Astrocyte of the cerebellum (primary cell): ENCODE data around the gene IL1RN.

ENCODE experiments used
- DNase-seq: peaks from one replicate; pipeline ENCODE4 v3.0.0-alpha.2; 2011; ENCODE audit warnings: low read depth
- H3K4me3 ChIP-seq: 2 replicates; pipeline ENCODE4 v1.5.1; 2011; ENCODE audit warnings: mild to moderate bottlenecking, low read depth, low read length, moderate library complexity
- in situ Hi-C: cut with HindIII; loops from 2 replicates; pipeline ENCODE4 v1.10.0; 2017; ENCODE audit warnings: low sequenced_read_pairs
- TF ChIP-seq, protein P1 (sequence below): IDR thresholded peaks from 2 replicates; pipeline ENCODE4 v1.5.1; 2012; ENCODE audit warnings: low read length, low read depth, moderate library complexity, mild to moderate bottlenecking; ENCODE audit errors: missing control alignments

The IL1RN gene

DNA sequence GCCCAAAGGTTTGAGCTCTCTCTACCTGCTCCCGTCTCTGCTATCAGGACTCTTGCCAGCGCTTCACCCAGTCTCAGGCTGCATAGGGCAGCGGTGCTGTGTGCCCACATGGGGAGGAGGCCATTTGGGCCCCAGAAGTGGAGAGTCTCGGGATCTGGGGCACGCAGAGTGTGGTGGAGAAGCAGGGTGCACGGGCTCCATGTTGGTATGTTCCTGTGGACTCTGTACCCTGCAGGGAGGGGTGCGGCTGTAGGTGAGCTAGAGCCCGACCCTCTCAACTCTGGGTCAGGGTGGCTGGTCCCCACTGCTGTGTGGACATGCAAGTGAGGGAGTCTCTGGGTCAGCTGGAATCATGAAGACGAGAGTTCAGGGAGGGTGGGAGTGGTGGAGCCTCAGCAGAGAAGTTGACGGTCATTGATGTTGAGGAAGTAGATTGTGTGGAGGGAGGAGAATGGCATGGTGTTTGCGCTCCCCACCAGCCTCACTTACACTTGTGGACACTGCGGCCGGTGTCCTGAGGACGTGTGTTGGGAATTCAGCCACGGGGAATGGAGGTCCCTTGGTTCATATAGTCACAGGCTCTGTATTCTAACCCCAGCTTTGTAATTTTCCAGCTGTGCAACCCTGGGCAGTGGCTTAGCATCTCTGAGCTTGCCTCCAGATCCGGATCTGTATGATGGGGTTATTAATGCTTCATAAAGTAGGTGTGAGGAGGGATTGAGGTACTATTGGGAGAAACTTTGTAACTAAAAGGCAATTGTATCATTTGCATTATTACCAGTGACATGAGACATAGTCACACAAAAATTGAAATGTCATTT is 45.5 kb downstream of the IL1RN start:
- no peak overlapping the region for H3K4me3 ChIP-seq
- no peak for DNase-seq
- in situ Hi-C loops: no loop called here
- TF ChIP-seq, protein P1, sequence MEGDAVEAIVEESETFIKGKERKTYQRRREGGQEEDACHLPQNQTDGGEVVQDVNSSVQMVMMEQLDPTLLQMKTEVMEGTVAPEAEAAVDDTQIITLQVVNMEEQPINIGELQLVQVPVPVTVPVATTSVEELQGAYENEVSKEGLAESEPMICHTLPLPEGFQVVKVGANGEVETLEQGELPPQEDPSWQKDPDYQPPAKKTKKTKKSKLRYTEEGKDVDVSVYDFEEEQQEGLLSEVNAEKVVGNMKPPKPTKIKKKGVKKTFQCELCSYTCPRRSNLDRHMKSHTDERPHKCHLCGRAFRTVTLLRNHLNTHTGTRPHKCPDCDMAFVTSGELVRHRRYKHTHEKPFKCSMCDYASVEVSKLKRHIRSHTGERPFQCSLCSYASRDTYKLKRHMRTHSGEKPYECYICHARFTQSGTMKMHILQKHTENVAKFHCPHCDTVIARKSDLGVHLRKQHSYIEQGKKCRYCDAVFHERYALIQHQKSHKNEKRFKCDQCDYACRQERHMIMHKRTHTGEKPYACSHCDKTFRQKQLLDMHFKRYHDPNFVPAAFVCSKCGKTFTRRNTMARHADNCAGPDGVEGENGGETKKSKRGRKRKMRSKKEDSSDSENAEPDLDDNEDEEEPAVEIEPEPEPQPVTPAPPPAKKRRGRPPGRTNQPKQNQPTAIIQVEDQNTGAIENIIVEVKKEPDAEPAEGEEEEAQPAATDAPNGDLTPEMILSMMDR: no peak

GRCh38 chr2:113173542-113174375 is 46.4 kb downstream of the IL1RN start, which contains the start of gene PSD4:
Gene PSD4, plus strand, starts transcription at chr2:113173971. Its CDS starts 8,486 bp downstream, at chr2:113182457.
- TF ChIP-seq, protein P1: no peak
- no peak within 1 kb of the TSS for H3K4me3 ChIP-seq
- DNase-seq: no peak
- in situ Hi-C loops: no loop called here

DNA sequence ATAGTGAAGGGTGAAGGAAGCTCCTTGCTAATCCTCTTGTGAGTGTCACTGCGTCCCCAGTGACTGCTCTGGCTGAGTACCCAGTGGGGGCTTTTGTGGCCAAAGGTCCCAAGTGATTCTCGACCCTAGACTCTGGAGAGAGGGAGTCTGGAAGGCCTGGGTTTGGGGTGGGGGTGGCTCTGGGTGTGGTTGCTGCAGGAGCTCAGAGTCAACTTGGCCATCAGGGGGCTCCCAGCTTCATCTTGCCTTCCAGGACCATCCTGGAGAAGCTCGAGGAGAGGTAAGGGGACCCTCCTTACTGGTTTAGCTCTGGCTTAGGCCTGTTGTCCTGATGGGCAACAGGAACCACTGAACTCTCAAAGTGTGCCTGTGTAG is 47.0 kb downstream of the IL1RN start:
- H3K4me3 ChIP-seq: no peak overlapping the region
- in situ Hi-C loops: no loop called here
- no peak for DNase-seq
- TF ChIP-seq, protein P1: no peak

DNA sequence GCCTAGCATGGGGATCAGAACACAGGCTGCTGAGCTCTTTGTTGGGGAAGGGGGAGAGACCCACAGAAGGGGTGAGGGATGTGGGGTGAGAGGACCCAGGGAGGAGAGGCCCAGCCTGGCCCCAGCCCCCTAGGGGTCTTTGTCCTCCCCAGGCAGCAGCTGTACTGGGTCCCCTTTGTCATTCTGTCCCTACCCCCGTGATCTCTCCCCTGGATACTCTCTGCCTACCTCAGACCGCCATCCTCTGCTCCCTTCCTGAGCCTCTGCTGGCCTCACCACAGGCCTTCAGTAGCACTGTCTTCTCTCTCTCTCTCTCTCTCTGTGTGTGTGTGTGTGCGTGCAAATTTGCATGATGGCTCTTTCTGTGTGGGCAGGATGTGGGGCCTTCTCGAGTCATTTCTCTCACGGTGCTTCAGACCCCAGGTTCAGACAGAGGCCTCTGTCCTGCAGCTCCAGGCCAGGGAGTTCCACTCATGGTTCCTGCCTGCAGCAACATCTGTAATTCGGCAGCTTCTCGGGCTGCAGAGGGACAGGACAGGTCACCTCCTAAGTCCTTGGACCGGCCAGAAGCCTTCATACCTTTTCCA is 47.7 kb downstream of the IL1RN start:
- H3K4me3 ChIP-seq: no peak overlapping the region
- TF ChIP-seq, protein P1: no peak
- DNase-seq: no peak
- in situ Hi-C loops: no loop called here

GRCh38 chr2:113175736-113176695 is 48.6 kb downstream of the IL1RN start:
- no peak overlapping the region for H3K4me3 ChIP-seq
- TF ChIP-seq, protein P1: no peak
- in situ Hi-C loops: no loop called here

More at GRCh38 chr2:113175736-113176695, 48.6 kb downstream of the IL1RN start:
- DNase-seq: no peak
